DOHH2 (cell line): Measurements from ENCODE around the gene MPZ.

ENCODE experiments used
- H3F3A ChIP-seq: fragments of 200-600 bp; sonication (generic), shearing (Covaris generic); 2 replicates; pipeline ENCODE4 v1.6.0; 2016; ENCODE audit warnings: antibody characterized with exemption, mild to moderate bottlenecking; ENCODE audit not compliant: control insufficient read depth, insufficient read depth
- H3K27ac ChIP-seq: fragments of 200-600 bp; sonication (generic); 2 replicates; pipeline ENCODE4 v1.5.1; 2014; ENCODE audit warnings: low read depth, mild to moderate bottlenecking, low read length, moderate library complexity
- H3K27me3 ChIP-seq: fragments of 200-600 bp; sonication (generic); 2 replicates; pipeline ENCODE4 v1.6.1; 2014; ENCODE audit warnings: mild to moderate bottlenecking, low read length, mixed read lengths; ENCODE audit not compliant: control insufficient read depth
- H3K36me3 ChIP-seq: fragments of 200-600 bp; sonication (generic); 2 replicates; pipeline ENCODE4 v1.6.1; 2014; ENCODE audit warnings: mild to moderate bottlenecking, low read length, moderate library complexity, mixed read lengths; ENCODE audit not compliant: control insufficient read depth
- H3K4me1 ChIP-seq: fragments of 200-600 bp; sonication (generic); 2 replicates; pipeline ENCODE4 v1.6.1; 2014; ENCODE audit warnings: mild to moderate bottlenecking, low read length, mixed read lengths; ENCODE audit not compliant: control insufficient read depth
- H3K4me2 ChIP-seq: fragments of 200-600 bp; sonication (generic); 2 replicates; pipeline ENCODE4 v1.6.0; 2014; ENCODE audit warnings: mild to moderate bottlenecking, low read length, moderate library complexity
- H3K4me3 ChIP-seq: fragments of 200-600 bp; sonication (generic); 2 replicates; pipeline ENCODE4 v1.5.1; 2014; ENCODE audit warnings: mild to moderate bottlenecking, low read length, mixed read lengths
- H3K79me2 ChIP-seq: fragments of 200-600 bp; sonication (generic); 2 replicates; pipeline ENCODE4 v1.6.1; 2014; ENCODE audit warnings: mild to moderate bottlenecking, low read length, mixed read lengths; ENCODE audit not compliant: control insufficient read depth
- H3K9me2 ChIP-seq: fragments of 200-600 bp; sonication (generic); replicated peaks from 2 replicates; pipeline ENCODE4 v1.6.1; 2014; ENCODE audit warnings: mild to moderate bottlenecking, low read length, mixed read lengths; ENCODE audit not compliant: control insufficient read depth
- H3K9me3 ChIP-seq: fragments of 200-600 bp; sonication (generic); 2 replicates; pipeline ENCODE4 v1.6.1; 2014; ENCODE audit warnings: antibody characterized with exemption, low read length, mixed read lengths; ENCODE audit not compliant: control insufficient read depth, insufficient read depth
- H4K20me1 ChIP-seq: fragments of 200-600 bp; sonication (generic); 2 replicates; pipeline ENCODE4 v1.6.0; 2014; ENCODE audit warnings: low read depth, mild to moderate bottlenecking, antibody characterized with exemption, low read length, moderate library complexity; ENCODE audit not compliant: control insufficient read depth, insufficient read depth
- CTCF ChIP-seq: fragments of 200-600 bp; sonication (generic); IDR thresholded peaks from one replicate; pipeline ENCODE4 v1.5.1; 2014; ENCODE audit warnings: antibody characterized with exemption, mild to moderate bottlenecking, low read depth, low read length; ENCODE audit not compliant: poor library complexity, severe bottlenecking
- EZH2phosphoT487 ChIP-seq: fragments of 200-600 bp; sonication (generic); IDR thresholded peaks from 2 replicates; pipeline ENCODE4 v1.6.1; 2017; ENCODE audit warnings: borderline replicate concordance, mild to moderate bottlenecking, antibody characterized with exemption, low read length, moderate library complexity, mixed read lengths

The MPZ gene

GRCh38 chr1:161298116-161298515 is 11.7 kb downstream of the MPZ start:
- no peak overlapping the region for H3K4me3 ChIP-seq
- H3K9me2 ChIP-seq = no peaks in the 10 kb centered on the region
- H3K27ac ChIP-seq = no peak overlapping the region
- H3K27me3 ChIP-seq = no peaks in the 10 kb centered on the region
- H4K20me1 ChIP-seq = no peaks in the 10 kb centered on the region
- H3K79me2 ChIP-seq = no peaks in the 10 kb centered on the region
- H3K9me3 ChIP-seq = no peaks in the 10 kb centered on the region
- H3F3A ChIP-seq = no peaks in the 10 kb centered on the region
- no peak overlapping the region for H3K4me2 ChIP-seq
- peaks cover 12% of the 10 kb centered on the region for H3K4me1 ChIP-seq
- TF ChIP-seq EZH2phosphoT487 (no peak), CTCF (no peak)
- no peaks in the 10 kb centered on the region for H3K36me3 ChIP-seq

- Histone ChIP-seq H3K4me2 (no peak overlapping the region), H3K9me2 (no peaks in the 10 kb centered on the region), H3K27ac (no peak overlapping the region), H3K27me3 (no peaks in the 10 kb centered on the region), H3K4me1 (peaks cover 12% of the 10 kb centered on the region), H3F3A (no peaks in the 10 kb centered on the region), H4K20me1 (no peaks in the 10 kb centered on the region), H3K4me3 (no peak overlapping the region), H3K36me3 (no peaks in the 10 kb centered on the region), H3K9me3 (no peaks in the 10 kb centered on the region), H3K79me2 (no peaks in the 10 kb centered on the region)
- TF ChIP-seq CTCF (no peak), EZH2phosphoT487 (no peak)
Observed at GRCh38 chr1:161297415-161297814, 12.4 kb downstream of the MPZ start.

GRCh38 chr1:161290779-161291178 is 19.0 kb downstream of the MPZ start:
- no peak for TF ChIP-seq EZH2phosphoT487
- TF ChIP-seq CTCF = no peak
- H4K20me1 ChIP-seq = no peaks in the 10 kb centered on the region
- no peaks in the 10 kb centered on the region for H3K79me2 ChIP-seq
- H3K27ac ChIP-seq = no peak overlapping the region
- H3F3A ChIP-seq = no peaks in the 10 kb centered on the region
- no peaks in the 10 kb centered on the region for H3K9me3 ChIP-seq
- no peaks in the 10 kb centered on the region for H3K4me1 ChIP-seq
- H3K27me3 ChIP-seq = 0 out of 2 replicates have a peak, but pooled peaks cover 3% of the 10 kb centered on the region
- no peaks in the 10 kb centered on the region for H3K36me3 ChIP-seq
- no peak overlapping the region for H3K4me2 ChIP-seq
- H3K9me2 ChIP-seq = no peaks in the 10 kb centered on the region
- no peak overlapping the region for H3K4me3 ChIP-seq
